Kidney (tissue), 14 donors: ENCODE results near the gene TBC1D24. TPM values are rescaled to one million over a fixed set of nuclear protein-coding genes. Genes with fewer than 3 reads are reported as not detected.

Experiments
- DNase-seq, 5 donors: peaks; one replicate each; pipeline ENCODE4 v3.0.0-alpha.2; 2013 to 2020
- FAIRE-seq: peaks from 2 replicates; lab custom pipeline; 2012; peaks lifted over from hg19 to GRCh38; lab: Jason Lieb, UNC
- H3K27ac ChIP-seq, 2 donors: one replicate each; pipeline ENCODE4 v1.7.0; 2013; ENCODE audit warnings: low read depth in 2 of 2, low read length in 2 of 2, inconsistent platforms in 1 of 2
- H3K27me3 ChIP-seq: one replicate; pipeline ENCODE4 v1.7.1; 2013; ENCODE audit warnings: low read length, inconsistent platforms; ENCODE audit not compliant: control insufficient read depth, insufficient read depth
- H3K36me3 ChIP-seq, 3 donors: one replicate each; pipeline versions ENCODE4 v1.7.0 to v1.7.1; 2013; ENCODE audit warnings: low read length in 3 of 3, control low read depth in 1 of 3, inconsistent platforms in 1 of 3; ENCODE audit not compliant: insufficient read depth in 3 of 3, control insufficient read depth in 2 of 3
- H3K4me1 ChIP-seq, 3 donors: one replicate each; pipeline versions ENCODE4 v1.7.0 to v1.7.1; 2013; ENCODE audit warnings: low read length in 3 of 3, inconsistent platforms in 1 of 3, low read depth in 1 of 3; ENCODE audit not compliant: control insufficient read depth in 2 of 3, insufficient read depth in 2 of 3
- H3K4me3 ChIP-seq, 3 donors: one replicate each; pipeline versions ENCODE4 v1.7.0 to v1.8.1; 2013; ENCODE audit warnings: low read length in 3 of 3, control low read depth in 1 of 3, inconsistent platforms in 1 of 3
- H3K9ac ChIP-seq, 3 donors: one replicate each; pipeline versions ENCODE4 v1.7.0 to v1.7.1; 2013; ENCODE audit warnings: low read length in 3 of 3, control low read depth in 1 of 3, inconsistent platforms in 1 of 3
- H3K9me3 ChIP-seq, 3 donors: one replicate each; pipeline versions ENCODE4 v1.7.0 to v1.7.1; 2013; ENCODE audit warnings: low read length in 3 of 3, control low read depth in 1 of 3, inconsistent platforms in 1 of 3; ENCODE audit not compliant: control insufficient read depth in 2 of 3, insufficient read depth in 1 of 3
- intact Hi-C: fragments of 100-400 bp; cut with DNase I; formaldehyde crosslinking; loops from one replicate; pipeline ENCODE4 v1.11.1; 2022
- polyA plus RNA-seq: library from polyadenylated mRNA; stranded (reverse); fragments of 350-450 nt; fragmentation: Illumina TruSeq; extraction: RNeasy Lipid Tissue Mini Kit (QIAGEN cat#74804); gene quantifications from one replicate; pipeline ENCODE4 v1.2.3, GENCODE V29; 2014; ENCODE audit warnings: low read depth, low replicate concordance; ENCODE audit not compliant: insufficient read depth
- total RNA-seq: library from RNA; stranded (reverse); fragmentation: NEBNext Ultra II Directional; extraction: Animal tissue kit (Norgen Biotek cat#: 25700); gene quantifications from one replicate; pipeline ENCODE4 v1.2.1, GENCODE V29; 2021
- TF ChIP-seq, protein P1 (sequence below): IDR thresholded peaks from 3 replicates; pipeline ENCODE4 v1.5.1; 2012; ENCODE audit warnings: mild to moderate bottlenecking, moderate library complexity, borderline replicate concordance; ENCODE audit not compliant: insufficient read depth; ENCODE audit errors: extremely low read depth
- donor health status: control.
- donor health status: control.
- donor health status: control.
- donor health status: control.
- donor health status: control.
- donor health status: DM: yes; HTN: yes; CAD: no.
- donor health status: Normal renal cell carcinoma (clear cell type).

TBC1D24 gene
- total and polyA plus RNA-seq, 2 donors from 2014 or later = 23.9 to 25.7 TPM

DNA sequence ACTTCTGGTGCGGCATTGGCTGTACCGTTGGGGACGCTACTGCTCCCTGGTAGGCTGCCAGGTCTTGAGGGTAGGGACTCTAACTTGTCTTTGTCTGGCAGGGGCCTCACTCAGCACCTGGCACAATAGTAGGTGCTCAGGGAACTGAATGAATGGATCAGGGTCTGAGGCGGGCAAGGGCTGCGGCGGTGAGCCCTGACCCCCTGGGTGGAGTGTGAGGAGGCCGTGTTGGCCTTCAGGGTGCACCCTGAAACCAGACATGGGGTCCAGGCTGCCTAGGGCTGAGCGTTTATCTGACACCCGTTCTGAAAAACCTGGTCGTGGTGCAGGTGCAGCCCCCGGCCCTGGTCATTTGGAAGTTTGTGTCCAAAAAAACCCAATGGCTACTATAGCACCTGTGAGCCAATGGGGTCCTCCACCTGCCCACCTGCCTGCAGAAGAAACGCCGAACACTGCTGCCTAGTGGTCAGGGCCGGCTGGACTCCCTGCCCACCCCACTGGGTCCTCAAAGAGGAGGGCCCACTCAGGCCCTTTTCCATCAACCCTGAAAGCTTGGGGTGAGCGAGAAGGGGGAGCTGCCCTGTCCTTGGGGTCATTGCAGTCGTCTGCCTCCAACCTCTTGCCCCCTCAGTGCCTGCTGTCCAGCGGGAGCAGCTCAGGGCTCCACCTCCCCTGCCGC, 33.9 kb downstream of the TBC1D24 start:
- no peaks in the 10 kb centered on the region for H3K36me3 ChIP-seq
- H3K27ac ChIP-seq = no peak overlapping the region
- DNase-seq (peak in 1 of 5 donors; percentile 71), FAIRE-seq (no peak)
- intact Hi-C loops = no loop called here
- no peaks in the 10 kb centered on the region for H3K27me3 ChIP-seq
- H3K9me3 ChIP-seq = no peaks in the 10 kb centered on the region
- TF ChIP-seq, protein P1, sequence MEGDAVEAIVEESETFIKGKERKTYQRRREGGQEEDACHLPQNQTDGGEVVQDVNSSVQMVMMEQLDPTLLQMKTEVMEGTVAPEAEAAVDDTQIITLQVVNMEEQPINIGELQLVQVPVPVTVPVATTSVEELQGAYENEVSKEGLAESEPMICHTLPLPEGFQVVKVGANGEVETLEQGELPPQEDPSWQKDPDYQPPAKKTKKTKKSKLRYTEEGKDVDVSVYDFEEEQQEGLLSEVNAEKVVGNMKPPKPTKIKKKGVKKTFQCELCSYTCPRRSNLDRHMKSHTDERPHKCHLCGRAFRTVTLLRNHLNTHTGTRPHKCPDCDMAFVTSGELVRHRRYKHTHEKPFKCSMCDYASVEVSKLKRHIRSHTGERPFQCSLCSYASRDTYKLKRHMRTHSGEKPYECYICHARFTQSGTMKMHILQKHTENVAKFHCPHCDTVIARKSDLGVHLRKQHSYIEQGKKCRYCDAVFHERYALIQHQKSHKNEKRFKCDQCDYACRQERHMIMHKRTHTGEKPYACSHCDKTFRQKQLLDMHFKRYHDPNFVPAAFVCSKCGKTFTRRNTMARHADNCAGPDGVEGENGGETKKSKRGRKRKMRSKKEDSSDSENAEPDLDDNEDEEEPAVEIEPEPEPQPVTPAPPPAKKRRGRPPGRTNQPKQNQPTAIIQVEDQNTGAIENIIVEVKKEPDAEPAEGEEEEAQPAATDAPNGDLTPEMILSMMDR = no peak
- H3K4me3 ChIP-seq = no peak overlapping the region
- H3K4me1 ChIP-seq = peaks cover 0 to 20% (median 17%) of the 10 kb centered on the region in 3 donors
- no peak overlapping the region for H3K9ac ChIP-seq

DNA sequence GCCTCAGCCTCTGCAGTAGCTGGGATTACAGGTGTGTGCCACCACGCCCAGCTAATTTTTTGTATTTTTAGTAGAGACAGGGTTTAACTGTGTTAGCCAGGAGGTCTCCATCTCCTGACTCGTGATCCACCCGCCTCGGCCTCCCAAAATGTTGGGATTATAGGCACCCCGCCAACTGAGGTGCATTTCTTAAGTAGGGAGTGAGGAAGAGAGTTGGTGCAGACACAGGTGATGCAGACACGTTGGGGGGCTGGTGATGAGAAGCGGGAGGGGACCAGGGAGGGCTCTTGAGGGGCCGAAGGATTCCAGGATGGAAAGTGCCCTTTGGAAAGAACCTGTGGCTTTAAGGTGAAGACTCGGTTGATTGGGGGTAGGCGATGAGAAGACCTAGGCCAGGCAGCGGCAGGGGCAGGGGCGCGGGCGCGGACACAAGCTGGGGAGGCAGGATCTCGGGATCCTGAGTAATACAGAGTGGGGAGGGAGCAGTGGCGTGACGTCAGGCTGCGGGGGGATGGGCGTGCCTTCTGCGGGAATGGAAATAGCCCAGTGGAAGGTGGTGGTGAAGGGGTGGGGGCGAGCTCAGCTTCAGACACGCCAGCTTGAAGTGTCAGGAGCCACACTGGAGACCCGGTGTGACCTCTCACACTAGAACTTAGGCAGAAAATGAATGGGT, 36.3 kb downstream of the TBC1D24 start:
- TF ChIP-seq, protein P1 = no peak
- H3K27ac ChIP-seq = peak overlapping the region; percentile 80 to 81
- intact Hi-C loops = no loop called here

DNA sequence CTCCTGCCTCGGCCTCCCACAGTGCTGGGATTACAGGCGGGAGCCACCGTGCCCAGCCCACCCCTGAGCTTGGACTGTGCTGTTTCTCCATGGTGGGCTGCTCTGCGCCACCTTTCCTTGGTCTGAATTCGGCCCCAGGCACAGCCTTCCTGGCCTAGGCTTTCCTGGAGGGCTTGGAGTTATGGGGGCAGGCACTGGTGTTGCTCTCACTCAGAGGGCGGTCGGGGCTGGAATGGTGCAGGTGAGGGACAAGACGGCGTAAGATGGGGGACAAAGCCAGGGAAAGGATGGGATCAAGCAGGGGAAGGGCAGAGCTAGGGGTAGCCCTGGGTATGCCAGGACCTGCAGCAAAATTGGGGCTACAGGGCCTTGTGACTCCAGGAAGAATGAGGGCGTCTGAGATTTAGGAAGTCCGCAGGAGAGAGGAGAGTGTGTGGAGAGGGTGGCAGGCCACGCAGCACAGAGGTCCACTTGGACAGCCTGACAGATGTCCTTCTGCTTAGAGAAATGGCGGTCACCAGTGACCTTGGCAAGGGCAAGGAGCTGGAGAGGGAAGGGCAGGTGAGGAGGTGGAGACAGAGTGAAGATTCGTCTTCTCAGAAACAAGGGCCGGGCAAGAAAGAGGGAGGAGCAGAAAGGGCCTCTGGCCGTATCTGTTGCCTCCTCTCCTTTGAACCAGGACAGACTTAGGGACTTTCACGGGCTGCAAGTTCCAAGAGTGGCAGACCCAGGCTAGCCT, 37.2 kb downstream of the TBC1D24 start:
- TF ChIP-seq, protein P1 = no peak
- DNase-seq (peak in 3 of 5 donors; percentile 29 to 64 (median 57)), FAIRE-seq (no peak)
- peak overlapping the region in 1 of 3 donors; percentile 46 for H3K9ac ChIP-seq
- intact Hi-C loops = no loop called here
- peaks cover 0 to 5% (median 0%) of the 10 kb centered on the region in 3 donors for H3K36me3 ChIP-seq
- no peak overlapping the region for H3K4me3 ChIP-seq
- no peaks in the 10 kb centered on the region for H3K27me3 ChIP-seq
- H3K9me3 ChIP-seq = no peaks in the 10 kb centered on the region
- peaks cover 0 to 41% (median 20%) of the 10 kb centered on the region in 3 donors for H3K4me1 ChIP-seq
- peak overlapping the region; percentile 80 to 81 for H3K27ac ChIP-seq

More for the DNA sequence above, 36.3 kb downstream of the TBC1D24 start:
- peak; percentile 51 to 91 (median 59) for DNase-seq
- H3K4me3 ChIP-seq = no peak overlapping the region
- peak overlapping the region in 2 of 3 donors; percentile 12 to 55 for H3K9ac ChIP-seq
- no peaks in the 10 kb centered on the region for H3K9me3 ChIP-seq
- peaks cover 0 to 32% (median 20%) of the 10 kb centered on the region in 3 donors for H3K4me1 ChIP-seq
- no peaks in the 10 kb centered on the region for H3K27me3 ChIP-seq
- peaks cover 0 to 3% (median 0%) of the 10 kb centered on the region in 3 donors for H3K36me3 ChIP-seq
- FAIRE-seq = no peak
